WTC11 (cell line): ENCODE measurements around the gene TEX26. TPM values are rescaled to one million over a fixed set of nuclear protein-coding genes. Genes with fewer than 3 reads are reported as not detected.

Source experiments
- ATAC-seq: fragments of 200-7000 bp; cut with Tn5 transposase; 2 replicates; pipeline ENCODE4 v1.10.0; 2021; ENCODE audit warnings: mild to moderate bottlenecking, moderate library complexity
- CTCF ChIA-PET: fragments of 300-600 bp; sonication (Branson Sonifier 250); formaldehyde crosslinking; loops from one replicate; lab custom pipeline; 2021; ENCODE audit warnings: antibody characterized with exemption; lab: Charles Lee
- POLR2A ChIA-PET: fragments of 350-600 bp; sonication (Branson Sonifier 250); formaldehyde crosslinking; loops from one replicate; lab custom pipeline; 2021; ENCODE audit warnings: antibody characterized with exemption; lab: Charles Lee
- DNase-seq: peaks from one replicate; pipeline ENCODE4 v3.0.0; 2021; ENCODE audit warnings: low spot score
- H3K27ac Mint-ChIP-seq: 2 replicates; pipeline ENCODE4 v1.8.0; 2021; ENCODE audit warnings: mixed read lengths
- H3K27me3 Mint-ChIP-seq: 2 replicates; pipeline ENCODE4 v1.8.0; 2021; ENCODE audit warnings: low read depth, mild to moderate bottlenecking, moderate library complexity, mixed read lengths
- H3K36me3 Mint-ChIP-seq: 2 replicates; pipeline ENCODE4 v1.8.0; 2021; ENCODE audit warnings: mixed read lengths
- H3K4me1 Mint-ChIP-seq: 2 replicates; pipeline ENCODE4 v1.8.0; 2022; ENCODE audit warnings: mixed read lengths
- H3K4me3 Mint-ChIP-seq: 2 replicates; pipeline ENCODE4 v1.8.0; 2021; ENCODE audit warnings: mild to moderate bottlenecking, moderate library complexity, mixed read lengths
- H3K9me3 Mint-ChIP-seq: 2 replicates; pipeline ENCODE4 v1.8.0; 2021; ENCODE audit warnings: mixed read lengths
- AFF4 ChIP-seq: sonication (generic); formaldehyde crosslinking; IDR thresholded peaks from 2 replicates; pipeline ENCODE4 v1.8.1; 2023; ENCODE audit warnings: mild to moderate bottlenecking, missing genetic modification reagents, borderline replicate concordance
- ARID4B ChIP-seq: sonication (generic); formaldehyde crosslinking; IDR thresholded peaks from 2 replicates; pipeline ENCODE4 v1.8.0; 2023; ENCODE audit warnings: missing genetic modification reagents, mild to moderate bottlenecking, borderline replicate concordance
- EMX1 ChIP-seq: fragments of 250-450 bp; sonication (Bioruptor Pico); IDR thresholded peaks from 2 replicates; pipeline ENCODE4 v1.8.0; 2021; ENCODE audit warnings: mild to moderate bottlenecking
- FOXP1 ChIP-seq: sonication (generic); formaldehyde crosslinking; IDR thresholded peaks from 2 replicates; pipeline ENCODE4 v1.8.0; 2022; ENCODE audit warnings: missing genetic modification reagents, mild to moderate bottlenecking, moderate library complexity, borderline replicate concordance
- ZBTB43 ChIP-seq: sonication (generic); formaldehyde crosslinking; IDR thresholded peaks from 2 replicates; pipeline ENCODE4 v1.8.1; 2023; ENCODE audit warnings: mild to moderate bottlenecking, missing genetic modification reagents
- ZNF219 ChIP-seq: sonication (generic); formaldehyde crosslinking; IDR thresholded peaks from 2 replicates; pipeline ENCODE4 v1.8.0; 2023; ENCODE audit warnings: missing genetic modification reagents, mild to moderate bottlenecking, borderline replicate concordance
- ZNF532 ChIP-seq: fragments of 250-450 bp; sonication (Bioruptor Pico); IDR thresholded peaks from 2 replicates; pipeline ENCODE4 v1.9.0; 2021; ENCODE audit warnings: mild to moderate bottlenecking, borderline replicate concordance
- total RNA-seq: library from RNA; stranded (reverse); gene quantifications from 3 replicates; pipeline ENCODE4 v1.2.3, GENCODE V29; 2021
- TF ChIP-seq, protein P1 (sequence below): sonication (generic); formaldehyde crosslinking; IDR thresholded peaks from 2 replicates; pipeline ENCODE4 v1.8.0; 2022; ENCODE audit warnings: mild to moderate bottlenecking, missing genetic modification reagents
- TF ChIP-seq, protein P2 (sequence below): sonication (generic); formaldehyde crosslinking; IDR thresholded peaks from 2 replicates; pipeline ENCODE4 v1.8.0; 2022; ENCODE audit warnings: missing genetic modification reagents

TEX26 gene
- total RNA-seq, 1 experiment from 2014 or later = not detected

DNA sequence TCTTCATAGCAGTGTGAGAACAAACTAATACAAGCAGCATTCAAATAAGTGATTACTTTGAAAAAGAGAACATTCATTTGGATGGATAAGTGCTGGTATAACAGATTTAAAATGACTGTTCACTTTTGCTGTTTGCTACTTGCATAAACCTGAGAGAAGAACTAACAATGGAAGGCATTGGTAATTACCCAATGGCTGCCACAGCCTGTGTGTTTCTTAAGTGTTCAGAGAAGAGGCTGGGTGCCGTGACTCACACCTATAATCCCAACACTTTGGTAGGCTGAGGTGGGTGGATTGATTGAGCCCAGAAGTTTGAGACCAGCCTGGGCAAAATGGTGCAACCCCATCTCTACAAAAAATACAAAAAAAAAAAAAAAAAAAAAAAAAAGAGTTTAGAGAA, 4.9 kb upstream of the TEX26 start:
- DNase-seq (no peak), ATAC-seq (no peak)
- H3K4me3 Mint-ChIP-seq = no peak overlapping the region
- H3K27me3 Mint-ChIP-seq = peaks cover 12% of the 10 kb centered on the region
- H3K4me1 Mint-ChIP-seq = peaks cover 22% of the 10 kb centered on the region
- TF ChIP-seq ZNF219 (CRISPR knock-in tag) = no peak
- TF ChIP-seq AFF4 (CRISPR knock-in tag) = no peak
- ChIA-PET CTCF (no interaction called here), POLR2A (no interaction called here)
- no peaks in the 10 kb centered on the region for H3K9me3 Mint-ChIP-seq
- H3K27ac Mint-ChIP-seq = no peak overlapping the region
- H3K36me3 Mint-ChIP-seq = no peaks in the 10 kb centered on the region

DNA sequence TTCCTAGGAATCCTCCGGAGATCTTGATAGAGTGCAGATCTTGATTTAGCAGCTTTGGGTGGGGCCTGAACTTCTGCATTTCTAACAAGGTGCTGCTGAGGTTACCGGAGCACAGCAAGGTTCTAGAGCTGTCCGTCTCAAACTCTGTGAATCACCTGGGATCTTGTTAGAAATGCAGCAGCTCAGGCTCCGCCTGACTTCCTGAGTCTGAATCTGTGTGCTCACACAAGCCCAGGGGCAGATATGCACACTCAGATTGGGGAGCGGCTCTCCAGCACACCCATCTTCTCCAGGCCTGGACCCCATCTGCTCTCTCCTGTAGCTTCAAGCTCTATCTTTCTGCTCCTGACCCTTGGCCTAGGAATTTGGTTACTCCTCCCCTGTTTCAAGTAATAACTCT, 3.5 kb upstream of the TEX26 start:
- no peak for ATAC-seq
- ChIA-PET CTCF (interaction anchor here (0.8 to 1.2 kb wide), 5 partner anchors 50 to 116 kb away, joined by 3 to 4 read pairs (median 3); no protein-coding TSS in a partner anchor), POLR2A (no interaction called here)
- Mint-ChIP-seq H3K27ac (no peak overlapping the region), H3K27me3 (peaks cover 26% of the 10 kb centered on the region), H3K4me1 (peaks cover 32% of the 10 kb centered on the region), H3K9me3 (no peaks in the 10 kb centered on the region), H3K36me3 (no peaks in the 10 kb centered on the region), H3K4me3 (no peak overlapping the region)
- TF ChIP-seq, protein P1, sequence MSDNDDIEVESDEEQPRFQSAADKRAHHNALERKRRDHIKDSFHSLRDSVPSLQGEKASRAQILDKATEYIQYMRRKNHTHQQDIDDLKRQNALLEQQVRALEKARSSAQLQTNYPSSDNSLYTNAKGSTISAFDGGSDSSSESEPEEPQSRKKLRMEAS = no peak
- TF ChIP-seq ZNF219 (CRISPR knock-in tag) (no peak), ZBTB43 (CRISPR knock-in tag) (no peak), EMX1 (CRISPR knock-in tag) (no peak), ZNF532 (CRISPR knock-in tag) (no peak)
- no peak for DNase-seq

DNA sequence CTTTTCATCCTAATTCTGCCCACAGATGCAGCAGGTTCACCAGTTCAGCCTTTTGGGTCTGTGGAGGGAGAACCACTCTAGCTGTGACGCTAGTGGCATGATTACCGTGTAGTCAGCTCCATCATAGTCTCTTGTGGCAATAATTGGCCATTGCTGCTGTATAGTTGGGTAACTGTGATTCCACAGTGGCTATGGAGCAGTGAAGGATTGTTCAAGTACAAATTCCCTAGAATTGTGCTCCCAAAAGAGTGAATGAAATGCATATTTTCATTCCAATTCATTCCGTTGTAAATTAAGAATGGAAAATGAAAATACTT, 856 bp downstream of the TEX26 start:
- DNase-seq (no peak), ATAC-seq (no peak)
- CTCF ChIA-PET = interaction anchor here (0.8 to 3.0 kb wide), 17 partner anchors 10 to 130 kb away, joined by 3 to 13 read pairs (median 4); no protein-coding TSS in a partner anchor
- Mint-ChIP-seq H3K9me3 (peaks cover 18% of the 10 kb centered on the region), H3K4me1 (peaks cover 24% of the 10 kb centered on the region), H3K27me3 (peaks cover 30% of the 10 kb centered on the region), H3K4me3 (peak overlapping the region; percentile 62), H3K36me3 (no peaks in the 10 kb centered on the region), H3K27ac (no peak overlapping the region)
- POLR2A ChIA-PET = interaction anchor here (1.4 kb wide), 1 partner anchor 93 kb away, joined by 3 read pairs; no protein-coding TSS in a partner anchor
- TF ChIP-seq ARID4B (no peak), FOXP1 (CRISPR knock-in tag) (no peak)
- TF ChIP-seq, protein P2, sequence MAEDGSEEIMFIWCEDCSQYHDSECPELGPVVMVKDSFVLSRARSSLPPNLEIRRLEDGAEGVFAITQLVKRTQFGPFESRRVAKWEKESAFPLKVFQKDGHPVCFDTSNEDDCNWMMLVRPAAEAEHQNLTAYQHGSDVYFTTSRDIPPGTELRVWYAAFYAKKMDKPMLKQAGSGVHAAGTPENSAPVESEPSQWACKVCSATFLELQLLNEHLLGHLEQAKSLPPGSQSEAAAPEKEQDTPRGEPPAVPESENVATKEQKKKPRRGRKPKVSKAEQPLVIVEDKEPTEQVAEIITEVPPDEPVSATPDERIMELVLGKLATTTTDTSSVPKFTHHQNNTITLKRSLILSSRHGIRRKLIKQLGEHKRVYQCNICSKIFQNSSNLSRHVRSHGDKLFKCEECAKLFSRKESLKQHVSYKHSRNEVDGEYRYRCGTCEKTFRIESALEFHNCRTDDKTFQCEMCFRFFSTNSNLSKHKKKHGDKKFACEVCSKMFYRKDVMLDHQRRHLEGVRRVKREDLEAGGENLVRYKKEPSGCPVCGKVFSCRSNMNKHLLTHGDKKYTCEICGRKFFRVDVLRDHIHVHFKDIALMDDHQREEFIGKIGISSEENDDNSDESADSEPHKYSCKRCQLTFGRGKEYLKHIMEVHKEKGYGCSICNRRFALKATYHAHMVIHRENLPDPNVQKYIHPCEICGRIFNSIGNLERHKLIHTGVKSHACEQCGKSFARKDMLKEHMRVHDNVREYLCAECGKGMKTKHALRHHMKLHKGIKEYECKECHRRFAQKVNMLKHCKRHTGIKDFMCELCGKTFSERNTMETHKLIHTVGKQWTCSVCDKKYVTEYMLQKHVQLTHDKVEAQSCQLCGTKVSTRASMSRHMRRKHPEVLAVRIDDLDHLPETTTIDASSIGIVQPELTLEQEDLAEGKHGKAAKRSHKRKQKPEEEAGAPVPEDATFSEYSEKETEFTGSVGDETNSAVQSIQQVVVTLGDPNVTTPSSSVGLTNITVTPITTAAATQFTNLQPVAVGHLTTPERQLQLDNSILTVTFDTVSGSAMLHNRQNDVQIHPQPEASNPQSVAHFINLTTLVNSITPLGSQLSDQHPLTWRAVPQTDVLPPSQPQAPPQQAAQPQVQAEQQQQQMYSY (CRISPR knock-in tag) = no peak
